Endothelial cell of umbilical vein (primary cell): ENCODE data around the gene BBC3.

Source experiments
- EZH2 ChIP-seq: IDR thresholded peaks from 2 replicates; pipeline ENCODE4 v1.6.1; 2012; ENCODE audit warnings: borderline replicate concordance, low read depth, mild to moderate bottlenecking, moderate library complexity, low read length, inconsistent platforms; ENCODE audit not compliant: severe bottlenecking
- FOS ChIP-seq: IDR thresholded peaks from 2 replicates; pipeline ENCODE4 v1.6.1; 2011; ENCODE audit warnings: mild to moderate bottlenecking, low read length, moderate library complexity, borderline replicate concordance; ENCODE audit not compliant: insufficient read depth
- GATA2 ChIP-seq: IDR thresholded peaks from 2 replicates; pipeline ENCODE4 v1.7.0; 2011; ENCODE audit warnings: low read depth, mild to moderate bottlenecking, moderate library complexity, mixed read lengths, low read length; ENCODE audit not compliant: insufficient read length, insufficient read depth
- JUN ChIP-seq: IDR thresholded peaks from 2 replicates; pipeline ENCODE4 v1.6.1; 2011; ENCODE audit warnings: borderline replicate concordance, low read depth; ENCODE audit not compliant: insufficient read length, insufficient read depth
- MYC ChIP-seq: IDR thresholded peaks from one replicate; pipeline ENCODE4 v1.6.1; 2011; ENCODE audit warnings: mild to moderate bottlenecking, low read depth, low read length
- POLR2A ChIP-seq: IDR thresholded peaks from 2 replicates; pipeline ENCODE4 v1.6.1; 2012; ENCODE audit warnings: low read depth, mild to moderate bottlenecking, control low read depth, low read length
- POLR2AphosphoS5 ChIP-seq: IDR thresholded peaks from 2 replicates; pipeline ENCODE4 v1.6.1; 2012; ENCODE audit warnings: low read depth, mild to moderate bottlenecking, control low read depth, low read length, moderate library complexity; ENCODE audit not compliant: insufficient read depth
- TF ChIP-seq, protein P1 (sequence below): IDR thresholded peaks from 2 replicates; pipeline ENCODE4 v1.6.1; 2011; ENCODE audit not compliant: insufficient read depth, insufficient read length
- TF ChIP-seq, protein P2 (sequence below), 2 donors: IDR thresholded peaks; 1 replicate in 1 of 2; 2 replicates in 1 of 2; pipeline ENCODE4 v1.5.1; 2011; ENCODE audit warnings: low read length in 2 of 2, mild to moderate bottlenecking in 2 of 2, moderate library complexity in 2 of 2, control low read depth in 1 of 2, inconsistent platforms in 1 of 2, low read depth in 1 of 2; ENCODE audit not compliant: insufficient read depth in 1 of 2; ENCODE audit errors: extremely low read depth in 1 of 2

DNA sequence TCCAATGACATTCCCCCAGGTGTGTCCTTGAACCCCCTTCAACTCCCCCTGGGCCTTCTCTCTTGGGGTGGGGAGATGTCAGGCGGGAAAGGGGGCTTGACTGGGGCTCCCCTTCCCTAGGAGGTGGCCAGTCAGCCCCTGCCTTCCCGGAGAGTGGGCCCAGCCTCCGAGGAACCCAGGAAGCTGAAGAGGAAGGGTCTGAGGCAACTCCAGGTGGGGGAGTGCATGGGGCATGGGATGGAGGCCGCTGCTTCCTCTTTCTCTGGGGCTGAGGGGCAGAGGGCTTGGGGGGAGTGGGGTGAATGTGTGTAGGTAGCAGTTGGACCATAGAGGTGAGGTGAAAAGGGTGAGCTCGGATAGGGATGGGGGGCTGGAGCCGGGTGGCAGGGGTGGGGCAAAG lies 41.0 kb upstream of the BBC3 start:
- TF ChIP-seq, protein P1, sequence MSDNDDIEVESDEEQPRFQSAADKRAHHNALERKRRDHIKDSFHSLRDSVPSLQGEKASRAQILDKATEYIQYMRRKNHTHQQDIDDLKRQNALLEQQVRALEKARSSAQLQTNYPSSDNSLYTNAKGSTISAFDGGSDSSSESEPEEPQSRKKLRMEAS = no peak
- TF ChIP-seq, protein P2, sequence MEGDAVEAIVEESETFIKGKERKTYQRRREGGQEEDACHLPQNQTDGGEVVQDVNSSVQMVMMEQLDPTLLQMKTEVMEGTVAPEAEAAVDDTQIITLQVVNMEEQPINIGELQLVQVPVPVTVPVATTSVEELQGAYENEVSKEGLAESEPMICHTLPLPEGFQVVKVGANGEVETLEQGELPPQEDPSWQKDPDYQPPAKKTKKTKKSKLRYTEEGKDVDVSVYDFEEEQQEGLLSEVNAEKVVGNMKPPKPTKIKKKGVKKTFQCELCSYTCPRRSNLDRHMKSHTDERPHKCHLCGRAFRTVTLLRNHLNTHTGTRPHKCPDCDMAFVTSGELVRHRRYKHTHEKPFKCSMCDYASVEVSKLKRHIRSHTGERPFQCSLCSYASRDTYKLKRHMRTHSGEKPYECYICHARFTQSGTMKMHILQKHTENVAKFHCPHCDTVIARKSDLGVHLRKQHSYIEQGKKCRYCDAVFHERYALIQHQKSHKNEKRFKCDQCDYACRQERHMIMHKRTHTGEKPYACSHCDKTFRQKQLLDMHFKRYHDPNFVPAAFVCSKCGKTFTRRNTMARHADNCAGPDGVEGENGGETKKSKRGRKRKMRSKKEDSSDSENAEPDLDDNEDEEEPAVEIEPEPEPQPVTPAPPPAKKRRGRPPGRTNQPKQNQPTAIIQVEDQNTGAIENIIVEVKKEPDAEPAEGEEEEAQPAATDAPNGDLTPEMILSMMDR (IDR thresholded peaks at IDR 0.05; ENCODE audit: extremely low read depth in 1 of 2, insufficient read depth in 1 of 2, low read depth in 1 of 2, low read length in 2 of 2) = no peak
- TF ChIP-seq POLR2AphosphoS5 (no peak), JUN (no peak), POLR2A (no peak), EZH2 (no peak), GATA2 (no peak), MYC (no peak), FOS (no peak)
